ENCODE data around the gene MEI4.

Gene MEI4

DNA sequence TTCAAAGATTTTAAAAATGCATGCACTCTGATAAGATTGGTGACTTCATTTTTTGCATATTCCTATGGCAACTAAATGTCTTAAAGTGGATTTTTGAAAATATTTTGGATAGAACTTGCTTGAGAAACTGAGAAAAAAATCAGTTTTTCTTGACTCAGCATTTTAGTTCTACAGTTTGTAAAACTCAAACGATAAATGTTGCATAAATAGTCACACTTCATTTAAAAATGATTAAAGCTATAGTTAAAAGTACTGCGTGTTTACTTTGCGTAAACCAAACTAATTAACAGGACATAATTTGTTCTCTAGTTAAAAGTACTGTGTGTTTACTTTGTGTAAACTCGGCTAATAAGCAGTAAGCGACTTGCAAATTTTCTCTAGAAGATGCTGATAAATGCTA lies 28.3 kb upstream of the MEI4 start:
- Mint-ChIP-seq H3K36me3 (ENCODE audit: low read depth) (no peaks in the 10 kb centered on the region), H3K9me3 (no peaks in the 10 kb centered on the region), H3K4me1 (peaks cover 3% of the 10 kb centered on the region), H3K27me3 (ENCODE audit: low read depth, poor library complexity) (no peaks in the 10 kb centered on the region), H3K4me3 (no peak overlapping the region), H3K27ac (no peak overlapping the region)
- no peak for DNase-seq
- TF ChIP-seq, protein P1, sequence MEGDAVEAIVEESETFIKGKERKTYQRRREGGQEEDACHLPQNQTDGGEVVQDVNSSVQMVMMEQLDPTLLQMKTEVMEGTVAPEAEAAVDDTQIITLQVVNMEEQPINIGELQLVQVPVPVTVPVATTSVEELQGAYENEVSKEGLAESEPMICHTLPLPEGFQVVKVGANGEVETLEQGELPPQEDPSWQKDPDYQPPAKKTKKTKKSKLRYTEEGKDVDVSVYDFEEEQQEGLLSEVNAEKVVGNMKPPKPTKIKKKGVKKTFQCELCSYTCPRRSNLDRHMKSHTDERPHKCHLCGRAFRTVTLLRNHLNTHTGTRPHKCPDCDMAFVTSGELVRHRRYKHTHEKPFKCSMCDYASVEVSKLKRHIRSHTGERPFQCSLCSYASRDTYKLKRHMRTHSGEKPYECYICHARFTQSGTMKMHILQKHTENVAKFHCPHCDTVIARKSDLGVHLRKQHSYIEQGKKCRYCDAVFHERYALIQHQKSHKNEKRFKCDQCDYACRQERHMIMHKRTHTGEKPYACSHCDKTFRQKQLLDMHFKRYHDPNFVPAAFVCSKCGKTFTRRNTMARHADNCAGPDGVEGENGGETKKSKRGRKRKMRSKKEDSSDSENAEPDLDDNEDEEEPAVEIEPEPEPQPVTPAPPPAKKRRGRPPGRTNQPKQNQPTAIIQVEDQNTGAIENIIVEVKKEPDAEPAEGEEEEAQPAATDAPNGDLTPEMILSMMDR (IDR thresholded peaks at IDR 0.05), result no peak

DNA sequence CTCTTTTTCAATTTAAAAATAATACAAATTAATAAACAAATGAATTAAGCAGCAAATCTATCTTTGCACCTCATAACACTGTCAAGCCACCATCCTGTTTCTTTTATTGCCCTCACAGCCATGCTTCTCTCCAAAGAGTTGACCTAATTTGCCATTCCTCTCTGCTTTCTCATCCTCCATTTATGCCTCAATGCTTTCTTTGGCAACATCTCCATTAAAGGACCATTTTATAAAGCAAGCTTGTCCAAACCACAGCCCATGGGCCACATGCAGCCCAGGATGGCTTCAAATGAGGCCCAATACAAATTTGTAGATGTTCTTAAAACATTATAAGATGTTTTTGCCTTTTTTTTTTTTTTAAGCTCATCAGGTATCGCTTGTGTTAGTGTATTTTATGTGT lies 26.4 kb upstream of the MEI4 start:
- Mint-ChIP-seq H3K36me3 (ENCODE audit: low read depth) (no peaks in the 10 kb centered on the region), H3K9me3 (no peaks in the 10 kb centered on the region), H3K4me1 (no peaks in the 10 kb centered on the region), H3K4me3 (no peak overlapping the region), H3K27ac (no peak overlapping the region), H3K27me3 (ENCODE audit: low read depth, poor library complexity) (no peaks in the 10 kb centered on the region)
- DNase-seq, result no peak
- TF ChIP-seq, protein P1 (IDR thresholded peaks at IDR 0.05), result no peak

DNA sequence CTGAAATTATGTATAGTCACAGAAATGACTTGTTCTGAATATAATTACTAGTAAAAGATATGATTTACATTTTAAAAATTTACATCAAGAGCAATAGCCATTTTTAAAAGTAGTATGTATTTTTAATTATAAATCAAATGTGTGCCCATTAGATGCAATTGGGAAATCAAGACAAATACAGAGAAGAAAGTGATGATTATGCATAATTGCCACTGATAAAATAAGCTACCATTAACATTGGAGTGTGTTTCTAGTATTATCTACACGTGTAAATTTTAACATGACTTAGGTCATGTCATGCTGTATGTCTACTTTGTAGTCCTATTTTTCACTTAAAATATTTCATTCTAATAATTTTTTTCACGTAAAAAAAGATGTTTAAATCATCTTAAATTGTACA lies 22.8 kb upstream of the MEI4 start:
- H3K36me3 Mint-ChIP-seq (ENCODE audit: low read depth), result no peaks in the 10 kb centered on the region
- DNase-seq, result no peak
- no peaks in the 10 kb centered on the region for H3K9me3 Mint-ChIP-seq
- H3K4me3 Mint-ChIP-seq, result no peak overlapping the region
- no peak overlapping the region for H3K27ac Mint-ChIP-seq
- TF ChIP-seq, protein P1 (IDR thresholded peaks at IDR 0.05), result no peak
- no peaks in the 10 kb centered on the region for H3K27me3 Mint-ChIP-seq (ENCODE audit: low read depth, poor library complexity)
- no peaks in the 10 kb centered on the region for H3K4me1 Mint-ChIP-seq

DNA sequence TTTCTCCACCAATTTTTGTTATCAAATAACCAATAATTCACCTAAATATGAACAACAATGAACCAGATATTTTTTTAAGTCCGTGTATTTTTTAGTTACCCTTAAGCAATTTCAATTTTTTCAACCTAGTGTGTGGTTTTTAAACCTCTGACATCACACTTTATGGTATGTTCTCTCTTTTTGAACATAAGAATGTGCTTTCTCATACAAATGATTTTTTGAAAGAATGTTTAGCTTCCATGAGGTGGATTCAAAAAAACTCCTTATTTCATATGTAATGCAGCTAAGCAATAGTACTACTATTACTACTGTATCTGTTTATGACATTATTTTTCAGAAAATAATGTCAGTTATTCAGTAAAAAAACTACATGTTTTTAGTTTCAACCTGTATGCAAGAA lies 19.4 kb upstream of the MEI4 start:
- Mint-ChIP-seq H3K9me3 (no peaks in the 10 kb centered on the region), H3K4me1 (no peaks in the 10 kb centered on the region), H3K4me3 (no peak overlapping the region), H3K27ac (no peak overlapping the region), H3K27me3 (ENCODE audit: low read depth, poor library complexity) (no peaks in the 10 kb centered on the region), H3K36me3 (ENCODE audit: low read depth) (no peaks in the 10 kb centered on the region)
- TF ChIP-seq, protein P1 (IDR thresholded peaks at IDR 0.05), result no peak
- no peak for DNase-seq

DNA sequence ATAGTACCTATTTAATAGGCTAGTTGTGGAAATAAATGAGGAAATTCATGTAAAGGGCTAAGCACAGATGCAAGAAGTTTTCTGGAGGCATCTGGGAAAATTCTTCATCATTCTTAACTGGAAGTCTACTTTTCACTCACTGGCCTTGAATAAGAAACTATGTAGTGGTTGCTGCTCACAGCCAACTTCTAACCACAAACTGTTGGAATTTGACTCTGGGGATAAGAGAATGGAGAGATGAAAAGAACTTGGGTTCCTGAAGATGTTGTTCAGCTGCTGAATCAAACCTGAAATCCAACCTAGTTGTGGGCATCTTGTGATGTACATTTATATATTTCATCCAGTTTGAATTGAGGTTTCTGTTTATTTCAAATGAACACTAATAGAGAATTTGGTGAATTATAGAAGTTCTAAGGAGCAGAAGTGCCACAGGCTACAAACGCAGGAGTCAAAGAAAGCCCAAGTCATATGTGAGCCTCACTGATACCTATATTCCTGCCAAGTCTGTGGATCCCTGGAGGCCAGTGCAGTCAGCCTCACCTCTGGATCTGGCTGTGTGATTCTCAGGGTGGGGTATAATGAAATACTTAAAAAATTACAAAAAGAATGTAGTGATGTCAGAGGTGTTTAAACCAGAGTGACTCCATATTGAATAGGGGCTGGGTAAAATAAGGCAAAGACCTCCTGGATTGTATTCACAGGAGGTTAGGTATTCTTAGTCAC lies 18.7 kb upstream of the MEI4 start:
- Mint-ChIP-seq H3K36me3 (ENCODE audit: low read depth) (no peaks in the 10 kb centered on the region), H3K27ac (no peak overlapping the region), H3K4me3 (no peak overlapping the region), H3K9me3 (no peaks in the 10 kb centered on the region), H3K4me1 (no peaks in the 10 kb centered on the region), H3K27me3 (ENCODE audit: low read depth, poor library complexity) (no peaks in the 10 kb centered on the region)
- TF ChIP-seq, protein P1 (IDR thresholded peaks at IDR 0.05), result no peak
- DNase-seq, result no peak

DNA sequence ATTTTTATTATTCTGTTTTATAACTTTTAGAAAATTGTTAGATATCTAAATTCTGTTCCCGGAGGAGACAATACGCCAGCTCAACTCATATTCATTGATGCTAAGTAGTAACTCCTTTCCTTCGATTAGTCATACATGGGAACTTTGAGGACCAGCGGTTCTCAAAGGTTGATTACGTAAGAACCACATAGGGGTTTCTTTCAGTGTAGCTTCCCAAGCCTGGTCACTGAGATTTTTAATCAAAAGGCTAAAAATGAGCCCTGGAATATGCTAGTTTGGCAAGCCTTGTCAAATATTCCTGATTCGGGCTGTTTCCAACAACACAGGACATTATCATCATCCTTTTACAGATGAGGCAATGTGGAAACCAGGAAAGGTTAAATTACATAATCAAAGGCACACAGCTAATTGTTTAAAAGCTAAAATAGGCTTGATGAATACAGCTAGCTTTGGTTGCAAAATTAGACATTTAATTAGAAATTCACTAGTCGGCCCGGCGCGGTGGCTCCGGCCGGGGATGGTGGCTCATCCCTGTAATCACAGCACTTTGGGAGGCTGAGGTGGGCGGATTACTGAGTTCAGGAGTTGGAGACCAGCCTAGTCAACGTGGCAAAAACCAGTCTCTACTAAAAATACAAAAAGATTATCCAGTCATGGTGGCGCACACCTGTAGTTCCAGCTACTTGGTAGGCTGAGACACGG lies 14.6 kb upstream of the MEI4 start:
- no peaks in the 10 kb centered on the region for H3K9me3 Mint-ChIP-seq
- no peaks in the 10 kb centered on the region for H3K36me3 Mint-ChIP-seq (ENCODE audit: low read depth)
- DNase-seq, result no peak
- H3K4me3 Mint-ChIP-seq, result no peak overlapping the region
- H3K4me1 Mint-ChIP-seq, result no peaks in the 10 kb centered on the region
- no peak overlapping the region for H3K27ac Mint-ChIP-seq
- TF ChIP-seq, protein P1 (IDR thresholded peaks at IDR 0.05), result no peak
- no peaks in the 10 kb centered on the region for H3K27me3 Mint-ChIP-seq (ENCODE audit: low read depth, poor library complexity)
